Measurements from ENCODE around the gene RPL39L. TPM values are rescaled to one million over a fixed set of nuclear protein-coding genes. Genes with fewer than 3 reads are reported as not detected.

RPL39L gene
- total RNA-seq, result 6.8 and 12.5 TPM in 2 replicates

GRCh38 chr3:187139126-187139894 lies at the start of gene RPL39L:
Gene RPL39L, minus strand, starts transcription at chr3:187139496. Its CDS starts 18,196 bp downstream, at chr3:187121300.

Other genes starting within 250 kb of the RPL39L start
- 3.9 and 4.6 TPM in 2 replicates for gene ST6GAL1, start 209.0 kb downstream of the RPL39L start, total RNA-seq
- not detected in 2 replicates for gene RTP1, start 58.0 kb upstream of the RPL39L start, total RNA-seq
- gene MASP1, start 152.2 kb upstream of the RPL39L start, total RNA-seq, result 115 and 204 TPM in 2 replicates
- 2.8 and 3.3 TPM in 2 replicates for gene RTP4, start 228.9 kb upstream of the RPL39L start, total RNA-seq

All from hair follicle dermal papilla cell (primary cell).